HS-27A (cell line): ENCODE measurements around the gene NOSTRIN.
"Not testable (repeated sequence)": the region's sequence is repeated elsewhere in the genome, so short reads cannot be mapped to it uniquely, and the experiment has no call there.

Experiments
- DNase-seq: peaks from one replicate; pipeline ENCODE4 v3.0.0-alpha.2; 2012; ENCODE audit warnings: low read depth, missing footprints

NOSTRIN gene

GRCh38 chr2:168789776-168790175 is 12.7 kb upstream of the NOSTRIN start:
- DNase-seq = no peak

- DNase-seq = no peak
Measured at GRCh38 chr2:168790226-168790902, 12.1 kb upstream of the NOSTRIN start.

- DNase-seq = not testable (repeated sequence)
Measured at GRCh38 chr2:168791140-168791539, 11.3 kb upstream of the NOSTRIN start.

GRCh38 chr2:168793596-168793995 is 8.8 kb upstream of the NOSTRIN start:
- DNase-seq = no peak

GRCh38 chr2:168794968-168795367 is 7.5 kb upstream of the NOSTRIN start:
- no peak for DNase-seq

GRCh38 chr2:168796090-168796577 is 6.3 kb upstream of the NOSTRIN start:
- no peak for DNase-seq

- no peak for DNase-seq
Measured at GRCh38 chr2:168796583-168797285, 5.7 kb upstream of the NOSTRIN start.

GRCh38 chr2:168797286-168797655 is 5.2 kb upstream of the NOSTRIN start:
- no peak for DNase-seq

GRCh38 chr2:168798076-168798887 is 4.2 kb upstream of the NOSTRIN start:
- no peak for DNase-seq

- no peak for DNase-seq
Measured at GRCh38 chr2:168798888-168799410, 3.5 kb upstream of the NOSTRIN start.

GRCh38 chr2:168801471-168801870 is 966 bp upstream of the NOSTRIN start:
- DNase-seq = no peak

- DNase-seq = no peak
Measured at GRCh38 chr2:168802859-168803725, 655 bp downstream of the NOSTRIN start.

- no peak for DNase-seq
Measured at GRCh38 chr2:168804214-168804613, 1.8 kb downstream of the NOSTRIN start.

- no peak for DNase-seq
Measured at GRCh38 chr2:168805615-168806014, 3.2 kb downstream of the NOSTRIN start.

- DNase-seq = no peak
Measured at GRCh38 chr2:168809537-168809936, 7.1 kb downstream of the NOSTRIN start.

GRCh38 chr2:168810235-168810634 is 7.8 kb downstream of the NOSTRIN start:
- no peak for DNase-seq

- DNase-seq = no peak
Measured at GRCh38 chr2:168811696-168812095, 9.3 kb downstream of the NOSTRIN start.

GRCh38 chr2:168814046-168814445 is 11.6 kb downstream of the NOSTRIN start:
- no peak for DNase-seq

- DNase-seq = no peak
Measured at GRCh38 chr2:168814939-168815907, 12.8 kb downstream of the NOSTRIN start.

GRCh38 chr2:168816369-168816768 is 13.9 kb downstream of the NOSTRIN start:
- peak; percentile 42 for DNase-seq
